SU-DHL-6 (cell line): ENCODE measurements around the gene COCH.
"Not testable (repeated sequence)": the region's sequence is repeated elsewhere in the genome, so short reads cannot be mapped to it uniquely, and the experiment has no call there.

Source experiments
- H2AFZ ChIP-seq: fragments of 200-600 bp; sonication (generic); 2 replicates; pipeline ENCODE4 v1.6.1; 2014; ENCODE audit warnings: low read depth, mild to moderate bottlenecking, moderate library complexity, mixed read lengths, antibody characterized with exemption, low read length; ENCODE audit not compliant: severe bottlenecking
- H3F3A ChIP-seq: fragments of 200-600 bp; shearing (Covaris generic); 2 replicates; pipeline ENCODE4 v1.6.0; 2016; ENCODE audit warnings: antibody characterized with exemption, mild to moderate bottlenecking; ENCODE audit not compliant: insufficient read depth
- H3K27ac ChIP-seq: fragments of 200-600 bp; sonication (generic); 2 replicates; pipeline ENCODE4 v1.5.1; 2016; ENCODE audit warnings: low read depth, mild to moderate bottlenecking, low read length, moderate library complexity, mixed read lengths
- H3K27me3 ChIP-seq: fragments of 200-600 bp; sonication (generic), shearing (Covaris generic); 2 replicates; pipeline ENCODE4 v1.6.0; 2014; ENCODE audit warnings: mild to moderate bottlenecking, low read length
- H3K36me3 ChIP-seq: fragments of 200-600 bp; sonication (generic); 2 replicates; pipeline ENCODE4 v1.6.1; 2014; ENCODE audit warnings: mild to moderate bottlenecking, low read length, mixed read lengths
- H3K4me2 ChIP-seq: fragments of 300-600, 200-600 bp; shearing (Covaris generic), sonication (generic); 2 replicates; pipeline ENCODE4 v1.6.0; 2014; ENCODE audit warnings: low read length, low read depth, mild to moderate bottlenecking; ENCODE audit not compliant: poor library complexity, severe bottlenecking
- H3K4me3 ChIP-seq: fragments of 200-600 bp; sonication (generic); 2 replicates; pipeline ENCODE4 v1.5.1; 2014; ENCODE audit warnings: antibody characterized with exemption, low read length, mild to moderate bottlenecking, mixed read lengths; ENCODE audit not compliant: insufficient read depth, poor library complexity, severe bottlenecking
- H3K79me2 ChIP-seq: fragments of 200-600 bp; sonication (generic); 2 replicates; pipeline ENCODE4 v1.6.1; 2014; ENCODE audit warnings: mild to moderate bottlenecking, low read length, moderate library complexity; ENCODE audit not compliant: insufficient read depth
- H3K9ac ChIP-seq: fragments of 200-600 bp; sonication (generic); 2 replicates; pipeline ENCODE4 v1.7.0; 2014; ENCODE audit warnings: mild to moderate bottlenecking, low read length
- H3K9me2 ChIP-seq: fragments of 200-600 bp; sonication (generic); replicated peaks from 2 replicates; pipeline ENCODE4 v1.6.1; 2014; ENCODE audit warnings: low read length; ENCODE audit not compliant: insufficient read depth
- H3K9me3 ChIP-seq: fragments of 200-600 bp; sonication (generic); 2 replicates; pipeline ENCODE4 v1.6.1; 2014; ENCODE audit warnings: low read length, mixed read lengths; ENCODE audit not compliant: insufficient read depth
- H4K20me1 ChIP-seq: fragments of 200-600 bp; sonication (generic); 2 replicates; pipeline ENCODE4 v1.6.1; 2014; ENCODE audit warnings: low read depth, mild to moderate bottlenecking, antibody characterized with exemption, low read length, moderate library complexity, mixed read lengths
- CTCF ChIP-seq: fragments of 200-600 bp; sonication (generic); IDR thresholded peaks from one replicate; pipeline ENCODE4 v1.5.1; 2017; ENCODE audit warnings: antibody characterized with exemption, mild to moderate bottlenecking, low read length, moderate library complexity; ENCODE audit not compliant: insufficient read depth, poor library complexity, severe bottlenecking
- EZH2phosphoT487 ChIP-seq: fragments of 200-600 bp; sonication (generic), shearing (Covaris generic); conservative IDR thresholded peaks from 2 replicates; pipeline ENCODE4 v1.6.1; 2018; ENCODE audit warnings: mild to moderate bottlenecking, antibody characterized with exemption, low read length, moderate library complexity, mixed read lengths

The COCH gene

DNA sequence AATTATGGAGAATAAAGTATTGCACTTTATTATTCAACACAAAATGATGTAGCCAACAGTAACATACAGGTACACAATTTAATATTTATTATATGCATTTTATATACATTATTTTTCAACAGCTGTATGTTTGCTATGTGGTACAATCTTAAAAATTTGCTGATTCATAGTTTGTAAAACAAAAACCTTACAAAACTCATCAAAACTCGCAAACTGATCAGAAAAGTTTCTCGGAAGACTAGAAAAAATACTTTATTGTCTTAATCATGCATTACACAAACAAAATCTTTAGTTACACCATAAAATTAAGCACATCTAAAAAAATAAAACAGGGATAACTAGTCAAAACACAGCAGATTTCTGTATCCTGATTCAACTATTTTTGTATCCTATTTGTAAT, 19.5 kb downstream of the COCH start:
- Histone ChIP-seq H3K9me2 (no peaks in the 10 kb centered on the region), H3K4me2 (no peak overlapping the region), H3K9me3 (no peaks in the 10 kb centered on the region), H3K27me3 (no peaks in the 10 kb centered on the region), H3F3A (peaks cover 24% of the 10 kb centered on the region), H4K20me1 (no peaks in the 10 kb centered on the region), H3K79me2 (no peaks in the 10 kb centered on the region), H2AFZ (no peak overlapping the region), H3K27ac (no peak overlapping the region), H3K4me3 (no peak overlapping the region), H3K9ac (no peak overlapping the region), H3K36me3 (peaks cover 31% of the 10 kb centered on the region)
- TF ChIP-seq CTCF, result no peak
- TF ChIP-seq EZH2phosphoT487, result no peak

DNA sequence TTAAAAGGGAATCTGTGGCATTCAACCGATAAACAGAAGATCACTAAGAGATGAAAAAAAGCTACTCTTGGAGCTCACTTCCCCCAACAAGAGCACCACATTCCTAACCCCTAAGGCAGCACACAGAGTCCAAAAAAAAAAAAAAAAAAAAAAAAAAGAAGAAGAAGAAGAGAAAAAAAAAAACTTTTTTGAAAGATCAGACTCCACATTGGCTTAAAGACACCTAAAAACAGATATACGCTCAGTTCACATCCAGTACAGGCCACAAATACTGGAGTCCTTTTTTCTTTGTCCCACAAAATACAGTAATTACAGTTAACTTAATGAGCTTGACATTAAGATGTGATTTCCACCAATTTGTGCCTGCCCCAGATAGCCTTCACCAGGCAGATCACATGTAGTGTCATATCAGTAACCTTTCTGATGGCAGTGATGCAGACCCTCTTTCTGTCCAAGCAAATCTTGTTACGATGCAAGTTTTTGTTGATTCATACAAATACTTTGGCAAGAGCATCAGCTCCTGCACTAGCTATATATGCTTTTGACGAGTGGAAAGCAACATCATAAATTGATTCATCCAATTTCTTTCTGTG, 20.7 kb downstream of the COCH start:
- Histone ChIP-seq H3K4me3 (no peak overlapping the region), H3K9me2 (no peaks in the 10 kb centered on the region), H3K9me3 (no peaks in the 10 kb centered on the region), H4K20me1 (no peaks in the 10 kb centered on the region), H2AFZ (no peak overlapping the region), H3K4me2 (no peak overlapping the region), H3K27me3 (no peaks in the 10 kb centered on the region), H3K79me2 (no peaks in the 10 kb centered on the region), H3F3A (peaks cover 24% of the 10 kb centered on the region), H3K9ac (no peak overlapping the region), H3K27ac (no peak overlapping the region), H3K36me3 (peaks cover 27% of the 10 kb centered on the region)
- TF ChIP-seq EZH2phosphoT487 (no peak), CTCF (no peak)

GRCh38 chr14:30896435-30896834, 22.1 kb downstream of the COCH start:
- H3K4me3 ChIP-seq, result no peak overlapping the region
- no peak overlapping the region for H2AFZ ChIP-seq
- peaks cover 24% of the 10 kb centered on the region for H3F3A ChIP-seq
- H3K27ac ChIP-seq, result no peak overlapping the region
- TF ChIP-seq EZH2phosphoT487 (no peak), CTCF (no peak)
- H3K9ac ChIP-seq, result no peak overlapping the region
- H3K79me2 ChIP-seq, result no peaks in the 10 kb centered on the region
- H3K36me3 ChIP-seq, result peaks cover 21% of the 10 kb centered on the region; the same call in 1 of the 2 replicates
- no peaks in the 10 kb centered on the region for H4K20me1 ChIP-seq
- no peaks in the 10 kb centered on the region for H3K9me2 ChIP-seq
- no peaks in the 10 kb centered on the region for H3K27me3 ChIP-seq
- H3K9me3 ChIP-seq, result no peaks in the 10 kb centered on the region
- no peak overlapping the region for H3K4me2 ChIP-seq

DNA sequence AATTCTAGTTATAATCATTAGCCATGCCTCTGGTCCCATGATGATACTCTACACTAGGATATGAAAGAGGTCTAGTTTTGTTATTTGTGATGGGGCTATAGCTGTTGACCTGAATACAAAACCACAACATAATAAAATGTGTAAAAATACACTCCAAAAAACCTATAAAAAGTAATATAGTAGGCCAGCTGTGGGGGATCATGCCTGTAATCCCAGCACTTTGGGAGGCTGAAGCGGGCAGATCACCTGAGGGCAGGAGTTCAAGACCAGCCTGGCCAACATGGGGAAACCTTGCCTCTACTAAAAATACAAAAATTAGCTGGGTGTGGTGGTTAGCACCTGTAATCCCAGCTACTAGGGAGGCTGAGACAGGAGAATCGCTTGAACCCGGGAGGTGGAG, 22.8 kb downstream of the COCH start:
- not testable (repeated sequence) for H3K4me3 ChIP-seq, H3K27me3 ChIP-seq, H4K20me1 ChIP-seq, H3K4me2 ChIP-seq, H3K27ac ChIP-seq, H3K79me2 ChIP-seq, H3K9me2 ChIP-seq, H2AFZ ChIP-seq, H3K9ac ChIP-seq, H3K9me3 ChIP-seq
- Histone ChIP-seq H3F3A (peaks cover 18% of the 10 kb centered on the region), H3K36me3 (peaks cover 17% of the 10 kb centered on the region; the same call in 1 of the 2 replicates)
